NCI-H2081 treated with DMSO at 0.1 percent for 48 hours (cell line): Measurements from ENCODE around the gene ANGPTL2.

Experiments used
- DNase-seq: peaks from one replicate; lab custom pipeline; 2025; lab: John Stamatoyannopoulos, UW

Gene ANGPTL2

GRCh38 chr9:127093319-127094020 is 29.0 kb downstream of the ANGPTL2 start:
- DNase-seq, result no peak

- DNase-seq, result no peak
These were observed 30.3 kb downstream of the ANGPTL2 start for GRCh38 chr9:127092041-127092608.

GRCh38 chr9:127091526-127091925 is 30.9 kb downstream of the ANGPTL2 start:
- DNase-seq, result no peak

- no peak for DNase-seq
These were observed 32.0 kb downstream of the ANGPTL2 start for GRCh38 chr9:127090341-127090985.

GRCh38 chr9:127089631-127090081 is 32.8 kb downstream of the ANGPTL2 start:
- DNase-seq, result no peak

GRCh38 chr9:127088724-127089615 is 33.5 kb downstream of the ANGPTL2 start:
- DNase-seq, result no peak

GRCh38 chr9:127087836-127088235 is 34.6 kb downstream of the ANGPTL2 start:
- DNase-seq, result no peak

- DNase-seq, result no peak
These were observed 35.0 kb downstream of the ANGPTL2 start for GRCh38 chr9:127087411-127087810.

GRCh38 chr9:127086771-127087170 is 35.7 kb downstream of the ANGPTL2 start:
- DNase-seq, result no peak

GRCh38 chr9:127085186-127085585 is 37.2 kb downstream of the ANGPTL2 start:
- DNase-seq, result no peak

GRCh38 chr9:127084076-127085039 is 38.1 kb downstream of the ANGPTL2 start:
- no peak for DNase-seq

- DNase-seq, result no peak
These were observed 39.1 kb downstream of the ANGPTL2 start for GRCh38 chr9:127083138-127083980.

GRCh38 chr9:127081250-127082185 is 40.9 kb downstream of the ANGPTL2 start:
- no peak for DNase-seq

GRCh38 chr9:127079446-127080140 is 42.8 kb downstream of the ANGPTL2 start:
- DNase-seq, result no peak

- no peak for DNase-seq
These were observed 43.4 kb downstream of the ANGPTL2 start for GRCh38 chr9:127078988-127079387.

- DNase-seq, result no peak
These were observed 44.1 kb downstream of the ANGPTL2 start for GRCh38 chr9:127078336-127078735.

GRCh38 chr9:127077644-127077946 is 44.8 kb downstream of the ANGPTL2 start:
- no peak for DNase-seq

GRCh38 chr9:127076860-127077643 is 45.4 kb downstream of the ANGPTL2 start:
- DNase-seq, result no peak
